Right atrium auricular region (tissue), 2 donors: Measurements from ENCODE around the gene RASGRP3. TPM values are rescaled to one million over a fixed set of nuclear protein-coding genes. Genes with fewer than 3 reads are reported as not detected.

ENCODE experiments used
- DNase-seq: peaks from one replicate; pipeline ENCODE4 v3.0.0-alpha.2; 2019; ENCODE audit warnings: low spot score
- H3K27ac ChIP-seq, 2 donors: fragments of 200-600 bp; sonication (generic); 1 replicate in 1 of 2; 2 replicates in 1 of 2; pipeline ENCODE4 v1.5.1; 2016 to 2019
- H3K27me3 ChIP-seq, 2 donors: fragments of 200-600 bp; sonication (generic); one replicate each; pipeline versions ENCODE4 v1.5.1 to v1.6.0; 2017 to 2019
- H3K36me3 ChIP-seq: fragments of 200-600 bp; sonication (generic); one replicate; pipeline ENCODE4 v1.5.1; 2016
- H3K4me1 ChIP-seq, 2 donors: fragments of 200-600 bp; sonication (generic); one replicate each; pipeline versions ENCODE4 v1.5.1 to v1.6.0; 2017 to 2019
- H3K4me3 ChIP-seq, 2 donors: fragments of 200-600 bp; sonication (generic); 1 replicate in 1 of 2; 2 replicates in 1 of 2; pipeline ENCODE4 v1.5.1; 2017 to 2019; ENCODE audit warnings: mild to moderate bottlenecking in 1 of 2, moderate library complexity in 1 of 2
- H3K9me3 ChIP-seq, 2 donors: fragments of 200-600 bp; sonication (generic); one replicate each; pipeline ENCODE4 v1.5.1; 2019
- total RNA-seq, 2 donors: library from RNA; depleted of rRNA; stranded (reverse); fragments of >200 nt; gene quantifications; one replicate each; pipeline ENCODE4 v1.1.0, GENCODE V29; 2016
- TF ChIP-seq, protein P1 (sequence below), 2 donors: fragments of 200-600 bp; sonication (generic); IDR thresholded peaks; one replicate each; pipeline ENCODE4 v1.5.1; 2019; ENCODE audit warnings: antibody characterized with exemption in 2 of 2

RASGRP3 gene
- total RNA-seq, 2 donors from 2014 or later: 50.0 to 56.3 TPM

DNA sequence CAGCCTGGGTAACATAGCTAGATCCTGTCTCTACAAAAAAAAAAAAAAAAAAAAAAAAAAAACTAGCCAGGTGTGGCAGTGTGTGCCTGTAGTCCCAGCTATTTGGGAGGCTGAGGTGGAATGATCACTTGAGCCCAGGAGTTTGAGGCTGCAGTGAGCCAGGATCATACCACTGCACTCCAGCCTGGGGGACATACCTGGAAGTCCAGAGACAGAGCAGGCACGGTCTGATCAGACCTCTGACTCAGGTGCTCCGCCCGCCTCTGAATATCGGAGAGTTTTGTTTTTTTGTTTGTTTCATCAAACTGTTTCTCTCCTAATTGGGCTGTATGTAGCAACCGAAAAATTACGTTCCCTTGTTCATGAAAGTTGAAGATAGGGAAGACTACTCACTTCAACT, 49.2 kb downstream of the RASGRP3 start:
- peaks cover 6% of the 10 kb centered on the region for H3K36me3 ChIP-seq
- H3K4me3 ChIP-seq: no peak overlapping the region
- H3K9me3 ChIP-seq: no peaks in the 10 kb centered on the region
- no peak for DNase-seq
- no peak overlapping the region for H3K27ac ChIP-seq
- TF ChIP-seq, protein P1, sequence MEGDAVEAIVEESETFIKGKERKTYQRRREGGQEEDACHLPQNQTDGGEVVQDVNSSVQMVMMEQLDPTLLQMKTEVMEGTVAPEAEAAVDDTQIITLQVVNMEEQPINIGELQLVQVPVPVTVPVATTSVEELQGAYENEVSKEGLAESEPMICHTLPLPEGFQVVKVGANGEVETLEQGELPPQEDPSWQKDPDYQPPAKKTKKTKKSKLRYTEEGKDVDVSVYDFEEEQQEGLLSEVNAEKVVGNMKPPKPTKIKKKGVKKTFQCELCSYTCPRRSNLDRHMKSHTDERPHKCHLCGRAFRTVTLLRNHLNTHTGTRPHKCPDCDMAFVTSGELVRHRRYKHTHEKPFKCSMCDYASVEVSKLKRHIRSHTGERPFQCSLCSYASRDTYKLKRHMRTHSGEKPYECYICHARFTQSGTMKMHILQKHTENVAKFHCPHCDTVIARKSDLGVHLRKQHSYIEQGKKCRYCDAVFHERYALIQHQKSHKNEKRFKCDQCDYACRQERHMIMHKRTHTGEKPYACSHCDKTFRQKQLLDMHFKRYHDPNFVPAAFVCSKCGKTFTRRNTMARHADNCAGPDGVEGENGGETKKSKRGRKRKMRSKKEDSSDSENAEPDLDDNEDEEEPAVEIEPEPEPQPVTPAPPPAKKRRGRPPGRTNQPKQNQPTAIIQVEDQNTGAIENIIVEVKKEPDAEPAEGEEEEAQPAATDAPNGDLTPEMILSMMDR (IDR thresholded peaks at IDR 0.05): no peak
- H3K27me3 ChIP-seq: no peaks in the 10 kb centered on the region
- peaks cover 0 to 20% of the 10 kb centered on the region in 2 donors for H3K4me1 ChIP-seq

DNA sequence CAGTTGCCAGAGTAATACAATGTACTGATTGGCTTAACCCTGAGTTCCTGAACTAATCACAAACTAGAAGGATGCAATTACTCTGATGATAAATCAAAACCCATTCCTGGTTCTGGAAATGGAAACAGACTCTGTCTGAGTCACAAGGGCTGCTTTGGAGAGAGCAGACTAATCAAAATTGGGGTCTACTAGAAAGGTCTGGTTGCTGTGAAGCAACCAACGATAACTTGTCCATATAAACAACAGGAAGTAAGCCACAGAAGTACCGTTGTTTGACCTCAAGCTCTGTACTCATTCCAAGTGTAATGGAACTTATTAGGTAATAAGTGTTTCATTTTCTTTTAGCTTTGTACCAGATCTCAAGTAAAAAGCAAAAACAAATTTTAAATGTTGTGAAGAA, 49.7 kb downstream of the RASGRP3 start:
- H3K4me3 ChIP-seq: no peak overlapping the region
- no peak for DNase-seq
- H3K4me1 ChIP-seq: peaks cover 0 to 18% of the 10 kb centered on the region in 2 donors
- TF ChIP-seq, protein P1 (IDR thresholded peaks at IDR 0.05): no peak
- H3K27me3 ChIP-seq: no peaks in the 10 kb centered on the region
- H3K9me3 ChIP-seq: no peaks in the 10 kb centered on the region
- peaks cover 6% of the 10 kb centered on the region for H3K36me3 ChIP-seq
- no peak overlapping the region for H3K27ac ChIP-seq

DNA sequence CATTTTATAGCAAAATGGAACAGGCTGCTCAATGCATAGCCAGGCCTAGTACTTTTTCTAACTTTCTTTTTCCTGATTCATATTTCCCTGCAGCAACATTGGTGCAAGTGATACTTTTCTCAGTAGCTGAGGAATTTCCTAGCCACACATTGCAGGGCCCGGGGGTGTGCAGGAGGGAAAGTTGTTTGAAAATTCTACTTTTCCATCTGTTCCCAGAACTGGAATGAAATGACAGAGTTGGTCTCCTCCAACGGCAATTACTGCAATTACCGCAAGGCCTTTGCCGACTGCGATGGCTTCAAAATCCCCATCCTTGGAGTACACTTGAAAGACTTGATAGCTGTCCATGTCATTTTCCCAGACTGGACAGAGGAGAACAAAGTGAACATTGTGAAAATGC, 50.5 kb downstream of the RASGRP3 start:
- H3K27ac ChIP-seq: no peak overlapping the region
- no peak for DNase-seq
- peaks cover 0 to 20% of the 10 kb centered on the region in 2 donors for H3K4me1 ChIP-seq
- TF ChIP-seq, protein P1 (IDR thresholded peaks at IDR 0.05): no peak
- H3K4me3 ChIP-seq: no peak overlapping the region
- H3K36me3 ChIP-seq: peaks cover 6% of the 10 kb centered on the region
- H3K9me3 ChIP-seq: no peaks in the 10 kb centered on the region
- no peaks in the 10 kb centered on the region for H3K27me3 ChIP-seq

DNA sequence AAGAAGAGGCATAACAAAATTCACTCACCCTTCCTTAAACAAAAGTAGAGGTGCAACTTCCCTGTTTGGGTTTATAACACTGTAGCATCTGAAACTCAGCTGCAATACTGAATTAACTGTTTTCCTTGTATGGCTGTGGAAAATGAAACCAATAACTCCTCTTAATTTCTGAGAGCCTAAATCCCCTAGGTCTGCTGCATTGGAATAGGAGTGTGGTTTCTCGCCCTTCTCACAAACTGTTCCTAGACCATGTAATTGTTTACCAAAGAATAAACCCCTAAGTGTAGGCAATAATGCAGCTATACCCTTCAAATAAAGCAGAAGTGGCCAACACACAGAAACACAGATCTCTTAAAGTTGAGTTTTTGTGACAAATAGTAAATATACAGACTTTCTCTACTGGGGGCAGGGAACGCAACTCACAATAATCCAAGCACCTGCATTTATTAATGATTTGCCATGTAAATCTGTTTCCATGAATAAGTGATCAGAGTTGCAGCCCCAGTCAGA, 52.0 kb downstream of the RASGRP3 start:
- H3K27ac ChIP-seq: no peak overlapping the region
- H3K36me3 ChIP-seq: peaks cover 6% of the 10 kb centered on the region
- no peaks in the 10 kb centered on the region for H3K27me3 ChIP-seq
- no peaks in the 10 kb centered on the region for H3K9me3 ChIP-seq
- H3K4me1 ChIP-seq: peaks cover 0 to 24% of the 10 kb centered on the region in 2 donors
- H3K4me3 ChIP-seq: no peak overlapping the region
- TF ChIP-seq, protein P1 (IDR thresholded peaks at IDR 0.05): no peak
- DNase-seq: no peak

DNA sequence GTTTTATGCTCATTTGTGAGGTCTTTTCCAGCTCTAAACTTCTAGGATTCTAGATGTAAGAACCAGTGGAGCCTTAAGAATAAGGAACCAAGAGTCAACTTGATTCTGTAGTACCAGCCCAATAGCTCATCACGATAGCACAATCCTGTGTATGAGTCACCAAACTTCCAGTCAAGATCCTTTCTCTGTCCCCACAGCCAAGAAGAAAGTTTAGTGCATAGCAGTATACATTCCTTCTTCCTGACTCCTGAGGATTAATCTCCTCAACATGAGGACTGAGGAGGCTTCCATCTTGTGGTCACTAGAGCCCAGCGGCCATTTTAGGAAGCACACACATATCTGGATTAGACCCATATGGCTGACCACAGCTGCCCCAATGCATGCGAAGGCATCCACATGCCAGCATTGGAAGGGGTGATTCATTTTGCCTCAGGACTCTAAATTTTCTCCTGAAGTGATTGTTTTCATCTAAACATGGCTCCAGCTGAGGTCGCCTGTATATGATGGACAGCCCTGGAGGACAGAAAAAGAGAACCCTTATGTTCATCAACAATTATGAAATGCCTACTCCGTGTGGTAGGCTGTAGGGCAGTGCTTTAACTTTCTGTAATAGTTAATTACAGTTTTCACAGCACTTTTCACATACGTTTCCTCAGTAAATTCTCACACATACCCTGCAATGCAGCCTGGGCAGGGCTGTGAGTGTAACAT, 53.5 kb downstream of the RASGRP3 start:
- H3K27ac ChIP-seq: peak overlapping the region in 1 of 2 donors; percentile 20
- no peaks in the 10 kb centered on the region for H3K27me3 ChIP-seq
- DNase-seq: no peak
- no peak overlapping the region for H3K4me3 ChIP-seq
- H3K4me1 ChIP-seq: peaks cover 0 to 27% of the 10 kb centered on the region in 2 donors
- peaks cover 6% of the 10 kb centered on the region for H3K36me3 ChIP-seq
- TF ChIP-seq, protein P1 (IDR thresholded peaks at IDR 0.05): no peak
- H3K9me3 ChIP-seq: no peaks in the 10 kb centered on the region
